Stimulated activated CD8-positive, alpha-beta memory T cell treated with anti-CD3 and anti-CD28 coated beads, Interleukin-7, amount 100 ng/mL, for 1 hour (primary cell): ENCODE measurements around the gene MPC2.

Experiments
- DNase-seq, 2 donors: peaks; one replicate each; pipeline ENCODE4 v3.0.0-alpha.2; 2020; ENCODE audit warnings: low read depth in 2 of 2

MPC2 gene

GRCh38 chr1:167936930-167937708, at the start of gene MPC2:
MPC2 (minus strand) TSS chr1:167937072; CDS start chr1:167935841, 1,231 bp downstream.
- DNase-seq: peak in 1 of 2 donors; percentile 27

GRCh38 chr1:167984886-167985489, 48.1 kb upstream of the MPC2 start:
- DNase-seq: no peak

GRCh38 chr1:167983797-167984420, 47.0 kb upstream of the MPC2 start:
- DNase-seq: no peak

- DNase-seq: no peak
Observed at GRCh38 chr1:167981933-167982332, 45.1 kb upstream of the MPC2 start.

GRCh38 chr1:167977245-167977644, 40.4 kb upstream of the MPC2 start:
- DNase-seq: no peak

- no peak for DNase-seq
Observed at GRCh38 chr1:167974698-167975097, 37.8 kb upstream of the MPC2 start.

GRCh38 chr1:167973832-167974231, 37.0 kb upstream of the MPC2 start:
- DNase-seq: no peak

- no peak for DNase-seq
Observed at GRCh38 chr1:167968569-167968968, 31.7 kb upstream of the MPC2 start.

- DNase-seq: no peak
Observed at GRCh38 chr1:167966050-167966449, 29.2 kb upstream of the MPC2 start.

- no peak for DNase-seq
Observed at GRCh38 chr1:167964646-167965045, 27.8 kb upstream of the MPC2 start.

- DNase-seq: no peak
Observed at GRCh38 chr1:167957710-167958109, 20.8 kb upstream of the MPC2 start.

- DNase-seq: no peak
Observed at GRCh38 chr1:167955915-167956314, 19.0 kb upstream of the MPC2 start.

- no peak for DNase-seq
Observed at GRCh38 chr1:167950569-167950968, 13.7 kb upstream of the MPC2 start.

- DNase-seq: no peak
Observed at GRCh38 chr1:167949785-167950184, 12.9 kb upstream of the MPC2 start.

GRCh38 chr1:167947733-167948132, 10.9 kb upstream of the MPC2 start:
- DNase-seq: no peak

GRCh38 chr1:167943541-167943940, 6.7 kb upstream of the MPC2 start:
- no peak for DNase-seq

GRCh38 chr1:167940264-167940663, 3.4 kb upstream of the MPC2 start:
- DNase-seq: no peak

GRCh38 chr1:167938080-167938636, 1.3 kb upstream of the MPC2 start:
- no peak for DNase-seq

- DNase-seq: no peak
Observed at GRCh38 chr1:167937709-167938010, 788 bp upstream of the MPC2 start.

GRCh38 chr1:167936068-167936929, 573 bp downstream of the MPC2 start, which contains the start of gene DCAF6:
DCAF6 (plus strand) TSS chr1:167936683; CDS start chr1:167936912, 229 bp downstream.
- DNase-seq: peak; percentile 90 to 93

GRCh38 chr1:167935216-167936067, 1.4 kb downstream of the MPC2 start:
- no peak for DNase-seq
